CD4-positive, alpha-beta T cell treated with Interleukin-15 for 4 hours (primary cell): ENCODE data around the gene HLCS.
"Not testable (repeated sequence)": the region's sequence is repeated elsewhere in the genome, so short reads cannot be mapped to it uniquely, and the experiment has no call there.

Experiments used
- DNase-seq: peaks from one replicate; pipeline ENCODE4 v3.0.0-alpha.2; 2020; ENCODE audit warnings: low spot score

The HLCS gene

DNA sequence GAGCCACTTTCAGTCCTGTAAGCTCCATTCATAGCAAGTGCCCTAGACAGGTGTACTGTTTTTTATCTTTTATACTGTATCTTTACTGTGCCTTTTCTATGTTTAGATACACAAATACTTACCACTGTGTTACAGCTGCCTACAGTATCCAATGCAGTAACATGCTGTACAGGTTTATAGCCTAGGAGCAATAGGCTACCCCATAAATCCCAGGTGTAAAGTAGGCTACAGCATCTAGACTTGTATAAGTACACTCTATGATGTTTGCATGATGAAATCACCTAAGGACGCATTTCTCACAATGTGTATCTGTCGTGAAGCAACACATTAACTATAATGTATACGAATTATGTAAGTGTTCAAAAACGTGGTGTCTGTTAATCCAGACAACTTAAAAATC is 10.7 kb downstream of the HLCS start:
- no peak for DNase-seq

- DNase-seq = not testable (repeated sequence)
These were observed 14.1 kb downstream of the HLCS start for GRCh38 chr21:36952331-36952730.

DNA sequence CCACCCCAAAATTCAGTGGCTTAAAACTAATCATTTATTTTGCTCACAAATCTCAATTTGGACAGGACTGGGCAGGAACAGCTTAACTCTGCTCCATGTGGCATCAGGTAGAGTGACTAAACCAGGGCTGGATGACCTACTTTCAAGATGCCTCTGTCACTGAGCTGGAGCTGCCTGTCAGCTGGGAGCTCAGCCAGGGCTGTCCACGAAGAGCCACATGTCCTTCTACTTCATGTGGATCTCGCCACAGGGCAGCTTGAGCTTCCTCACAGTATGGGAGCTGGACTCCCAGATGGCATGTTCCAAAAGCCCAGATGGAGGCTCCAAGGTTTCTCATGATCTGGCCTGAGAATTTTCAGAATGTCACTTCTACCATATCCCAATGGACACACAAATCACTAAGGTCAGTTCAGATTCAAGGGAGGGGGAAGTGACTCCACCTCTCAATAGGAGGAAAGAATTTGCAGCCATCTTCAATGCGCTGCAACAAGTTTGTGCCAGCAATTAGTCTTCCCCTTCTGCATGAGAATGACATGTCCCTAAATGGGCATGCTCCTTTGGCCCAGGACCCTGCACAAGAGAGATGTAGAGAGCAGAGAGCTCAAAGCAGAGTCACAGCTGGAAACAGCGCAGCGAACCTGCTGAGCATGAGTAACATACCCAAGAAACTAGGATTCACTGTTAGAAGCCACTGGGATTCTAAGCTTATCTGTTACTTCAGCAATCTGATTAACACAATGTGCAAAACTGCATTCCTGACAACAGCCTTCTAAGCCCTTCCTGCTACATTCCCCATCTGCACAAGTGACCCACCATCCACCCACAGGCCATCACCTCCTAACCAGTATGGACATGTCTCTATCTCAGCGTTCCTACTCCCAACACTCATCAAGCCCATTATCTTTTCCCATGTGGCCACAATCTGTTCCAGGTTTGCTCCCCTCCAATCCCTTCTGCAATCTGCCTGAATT is 17.0 kb downstream of the HLCS start:
- DNase-seq = no peak

- no peak for DNase-seq
These were observed 17.8 kb downstream of the HLCS start for GRCh38 chr21:36948686-36949085.

DNA sequence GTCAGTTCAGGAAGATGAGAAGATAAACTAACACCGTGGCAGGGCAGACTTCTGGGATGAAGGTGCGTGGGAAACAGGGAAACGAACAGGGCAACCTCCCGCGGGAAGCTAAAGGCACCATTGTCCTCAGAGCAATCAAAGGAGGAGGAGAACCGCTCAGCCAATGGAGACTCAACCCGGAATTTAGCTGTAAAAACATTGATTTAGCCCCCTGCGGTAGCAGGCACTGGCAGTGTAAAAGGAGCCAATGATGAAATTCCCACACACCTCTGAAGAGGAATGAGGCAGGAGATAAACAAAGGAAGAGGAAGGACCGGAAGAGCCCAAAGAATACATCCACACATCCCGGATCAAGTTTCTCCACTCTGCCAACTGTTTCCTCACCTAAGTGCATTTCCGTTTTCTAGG is 19.5 kb downstream of the HLCS start:
- no peak for DNase-seq

- no peak for DNase-seq
These were observed 20.9 kb downstream of the HLCS start for GRCh38 chr21:36945496-36946138.

DNA sequence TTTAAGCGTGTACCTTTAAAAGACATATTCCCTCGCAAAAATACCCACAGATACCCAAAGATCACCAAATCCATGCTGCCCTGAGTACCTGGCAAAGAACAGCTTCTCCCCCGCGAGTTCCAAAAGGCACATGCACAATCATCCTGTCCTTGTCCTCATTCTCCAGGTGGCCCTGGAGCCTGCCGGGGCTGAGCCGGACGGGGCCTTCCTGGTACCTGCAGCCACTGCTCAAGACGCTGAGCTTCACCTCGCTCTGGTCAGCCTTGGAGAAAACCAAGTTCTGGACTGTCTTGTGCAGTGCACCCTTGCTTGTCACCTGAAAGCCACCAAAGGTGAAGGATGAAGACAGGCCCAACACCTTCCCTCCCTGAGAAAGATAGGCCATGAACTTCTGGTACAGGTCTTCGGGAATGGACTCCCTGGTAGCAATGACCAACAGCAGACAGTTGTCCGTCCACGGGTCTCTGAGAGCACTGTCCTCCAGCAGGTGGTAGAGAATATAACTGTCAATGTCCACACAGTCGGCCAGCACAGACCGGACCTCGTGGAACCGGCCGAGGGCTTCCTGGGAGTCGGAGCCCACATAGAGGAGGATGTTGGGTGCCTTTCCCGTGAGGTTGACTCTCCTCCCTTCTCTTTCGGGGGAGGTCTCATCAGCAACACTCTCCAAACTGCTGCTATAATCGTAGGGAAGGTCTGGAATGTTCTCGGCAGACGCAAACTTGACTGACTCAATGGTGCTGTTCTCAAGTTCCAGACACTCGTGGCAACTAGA is 29.9 kb downstream of the HLCS start:
- DNase-seq = no peak

- DNase-seq = no peak
These were observed 31.5 kb downstream of the HLCS start for GRCh38 chr21:36934864-36935420.

DNA sequence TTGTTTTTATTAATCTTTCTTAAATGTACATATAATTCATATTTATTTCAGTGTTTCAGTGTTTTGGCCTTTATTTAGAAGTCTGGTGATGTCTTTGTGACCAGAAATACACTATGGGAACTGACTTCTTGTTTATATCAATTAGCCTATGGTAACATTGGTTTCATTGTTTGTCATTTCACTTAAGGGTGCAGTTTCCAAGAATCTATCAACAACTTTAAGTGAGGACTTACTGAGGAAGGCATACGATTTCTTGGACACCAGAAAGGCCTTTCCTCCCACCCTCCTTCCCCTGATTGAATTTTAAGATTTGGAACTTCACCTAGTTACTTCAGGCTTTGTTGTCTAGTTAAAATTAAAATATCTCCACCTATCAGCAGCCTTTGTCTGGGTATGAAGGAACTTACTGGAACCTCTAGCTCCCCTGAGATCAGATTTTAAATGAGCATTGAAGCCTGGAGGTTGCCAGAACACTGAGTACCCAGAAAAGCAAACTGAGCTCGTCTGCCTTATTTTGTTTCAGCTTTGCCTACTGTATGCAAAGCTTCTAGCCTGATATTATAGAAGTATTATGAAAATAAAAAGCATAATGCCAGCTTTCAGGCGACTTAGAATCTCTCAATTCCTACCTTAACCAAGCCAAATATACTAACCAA is 34.2 kb downstream of the HLCS start:
- DNase-seq = no peak

GRCh38 chr21:36929622-36930021 is 36.8 kb downstream of the HLCS start:
- DNase-seq = no peak

- DNase-seq = no peak
These were observed 37.5 kb downstream of the HLCS start for GRCh38 chr21:36928960-36929359.

- DNase-seq = peak; percentile 65
These were observed 38.8 kb downstream of the HLCS start for GRCh38 chr21:36927719-36928117.

- DNase-seq = no peak
These were observed 39.3 kb downstream of the HLCS start for GRCh38 chr21:36926989-36927718.

GRCh38 chr21:36923270-36923669 is 43.2 kb downstream of the HLCS start:
- no peak for DNase-seq

- no peak for DNase-seq
These were observed 43.6 kb downstream of the HLCS start for GRCh38 chr21:36922861-36923260.

DNA sequence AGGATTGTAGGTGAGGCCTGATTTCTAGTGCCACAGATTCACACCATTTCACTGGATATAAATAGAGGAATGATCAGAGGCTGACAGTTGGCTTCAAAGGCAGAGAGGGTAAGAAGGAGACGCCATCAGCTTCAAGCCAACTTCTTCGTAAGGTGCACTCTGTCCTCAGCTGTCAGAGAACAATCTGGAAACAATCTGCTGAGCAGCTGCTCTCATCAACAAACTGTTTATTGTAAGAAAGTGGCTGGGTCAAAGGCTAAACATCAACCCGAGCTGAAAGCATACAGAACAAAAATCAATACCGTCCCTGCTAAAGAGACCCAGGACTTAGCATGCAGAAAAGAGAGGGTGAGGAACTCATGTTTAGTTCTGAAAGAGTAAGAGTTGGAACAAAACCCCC is 48.2 kb downstream of the HLCS start:
- DNase-seq = no peak

DNA sequence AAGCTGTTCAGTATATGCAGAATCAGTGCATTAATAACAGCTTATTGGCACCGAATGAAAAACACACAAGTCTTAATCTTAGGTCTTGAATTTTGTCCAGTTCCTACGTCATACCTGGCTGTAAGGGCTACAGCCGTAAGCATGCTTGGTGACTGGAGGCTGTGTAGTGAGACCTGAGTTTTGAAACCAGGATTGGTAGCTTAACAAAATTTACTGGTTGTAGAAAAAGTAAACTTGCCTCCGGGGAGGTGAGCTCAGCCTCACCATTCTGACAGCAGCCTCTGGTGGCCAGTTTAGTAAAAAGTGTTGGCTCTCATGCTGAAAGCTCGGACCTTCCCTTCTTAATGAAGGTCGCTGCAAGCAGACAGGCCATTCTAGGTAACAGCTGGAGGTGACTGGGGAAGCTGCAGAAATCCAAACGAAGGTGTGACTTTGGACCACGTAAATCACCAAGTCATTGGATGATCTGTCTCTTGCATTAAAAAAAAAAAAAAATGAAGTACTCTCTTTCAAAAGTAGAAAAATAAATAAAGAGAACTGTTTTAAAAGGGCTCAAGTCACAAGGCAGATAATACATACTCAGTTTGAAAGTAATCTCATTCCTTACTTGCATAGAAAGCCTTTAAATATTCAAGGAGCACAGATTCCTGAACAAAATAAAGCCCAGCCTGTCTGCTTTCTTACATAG is 48.9 kb downstream of the HLCS start:
- DNase-seq = no peak

- DNase-seq = no peak
These were observed 49.8 kb downstream of the HLCS start for GRCh38 chr21:36916718-36917117.

GRCh38 chr21:36915696-36916245 is 50.7 kb downstream of the HLCS start:
- no peak for DNase-seq
